Adrenal gland (tissue), 5 donors: Measurements from ENCODE around the gene SPIB.

Experiments used
- CTCF ChIP-seq, 6 experiments: fragments of 450-650 bp in 4 of 6; fragments of 200-600 bp in 2 of 6; sonication (generic) in 1 of 6; IDR thresholded peaks; 1 replicate in 5 of 6; 2 replicates in 1 of 6; pipeline versions ENCODE4 v1.5.1 to v1.8.0; 2016 to 2021; ENCODE audit warnings: antibody characterized with exemption in 6 of 6, mild to moderate bottlenecking in 2 of 6, moderate library complexity in 1 of 6
- POLR2A ChIP-seq, 2 donors: fragments of 450-650 bp; IDR thresholded peaks; one replicate each; pipeline ENCODE4 v1.6.1; 2017; ENCODE audit warnings: antibody characterized with exemption in 2 of 2, mild to moderate bottlenecking in 2 of 2, moderate library complexity in 1 of 2
- donor health status: DM: no; HTN: no; CAD: no.

- TF ChIP-seq CTCF (IDR thresholded peaks at IDR 0.05), result no peak
- TF ChIP-seq POLR2A (IDR thresholded peaks at IDR 0.05), result no peak
These were observed 40.3 kb downstream of the SPIB start for GRCh38 chr19:50459067-50459456.
